Islet of Langerhans (tissue), 1 donor: ENCODE results near the gene CDON.

Experiments
- FAIRE-seq: peaks from one replicate; lab custom pipeline; 2011; peaks lifted over from hg19 to GRCh38; lab: Jason Lieb, UNC

Gene CDON

DNA sequence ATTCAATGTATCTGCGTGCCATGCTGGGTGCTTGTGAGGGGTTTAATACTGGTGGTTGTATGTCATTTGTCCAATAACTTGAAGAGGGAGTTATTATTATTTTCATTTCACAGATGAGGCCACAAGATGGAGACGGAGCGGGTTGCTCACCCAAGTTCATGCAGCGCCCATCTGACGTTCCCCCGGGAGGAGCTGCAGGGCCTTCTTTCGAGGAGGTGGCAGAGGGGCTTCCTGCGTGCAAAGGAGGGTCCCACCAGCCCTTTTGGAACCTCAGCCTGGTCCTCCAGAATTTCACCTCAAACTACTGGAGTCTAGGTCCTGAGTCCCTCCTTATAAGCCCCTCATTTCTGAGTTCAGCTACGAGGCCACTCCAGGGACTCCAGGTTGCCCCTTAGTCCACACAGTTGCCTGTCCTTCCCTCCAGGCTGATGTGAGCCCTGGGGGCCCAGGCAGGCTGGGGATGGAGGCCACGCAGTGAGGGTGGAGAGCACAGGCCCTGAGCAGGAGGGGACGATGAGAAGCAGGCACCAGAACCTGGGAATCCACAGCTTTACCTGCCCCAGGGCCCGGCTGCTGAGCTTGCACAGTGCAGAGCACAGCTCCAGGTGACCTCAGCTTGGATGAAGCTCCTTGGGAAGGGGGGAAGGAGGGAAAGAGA lies 119.8 kb downstream of the CDON start:
- no peak for FAIRE-seq

DNA sequence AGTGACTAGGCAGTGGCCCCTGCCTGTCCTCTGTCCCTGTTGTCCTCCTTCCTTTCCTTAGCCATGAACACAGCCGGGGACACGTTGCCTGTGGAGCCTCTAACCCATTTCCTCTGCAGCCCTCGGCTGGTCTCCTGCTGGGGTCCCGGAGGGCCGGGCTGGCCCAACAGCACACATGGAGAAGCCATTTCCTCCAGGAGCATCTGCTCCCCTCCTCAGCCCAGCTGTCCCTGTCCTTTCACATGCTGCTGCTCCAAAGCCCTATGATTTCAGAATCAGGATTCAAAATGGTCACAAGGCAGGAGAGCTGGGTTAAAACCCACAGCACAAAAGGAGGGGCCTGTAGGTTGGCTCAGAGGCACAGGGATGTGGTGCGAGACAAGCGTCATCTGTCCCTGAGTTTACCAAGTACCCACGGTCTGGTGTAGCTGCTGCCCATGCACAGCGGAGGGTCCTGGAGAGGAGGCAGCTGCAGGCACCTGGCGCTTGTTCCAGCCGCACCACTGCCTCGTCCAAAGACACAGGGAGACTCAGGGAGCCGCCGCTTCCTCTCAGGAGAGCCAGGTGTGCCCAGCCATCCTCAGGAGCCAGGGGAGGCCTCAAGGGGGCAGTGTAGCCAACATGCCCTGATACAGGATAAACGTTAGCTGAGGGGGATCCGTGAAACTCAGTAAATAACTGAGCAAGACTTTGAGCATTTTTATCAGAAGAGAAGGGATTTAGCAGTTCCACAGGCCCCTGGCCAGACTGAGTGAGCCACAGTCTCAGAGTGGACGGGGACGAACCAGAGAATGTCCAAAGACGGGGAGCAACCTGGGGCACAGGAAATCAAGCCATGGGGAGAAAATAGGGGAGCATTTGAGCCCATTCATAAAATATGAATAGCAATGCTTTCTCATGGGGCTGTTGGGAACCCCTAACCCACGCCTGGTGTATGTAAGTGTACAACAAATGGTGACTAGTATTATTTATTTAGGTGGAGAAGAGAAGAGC lies 120.8 kb downstream of the CDON start:
- FAIRE-seq: no peak

DNA sequence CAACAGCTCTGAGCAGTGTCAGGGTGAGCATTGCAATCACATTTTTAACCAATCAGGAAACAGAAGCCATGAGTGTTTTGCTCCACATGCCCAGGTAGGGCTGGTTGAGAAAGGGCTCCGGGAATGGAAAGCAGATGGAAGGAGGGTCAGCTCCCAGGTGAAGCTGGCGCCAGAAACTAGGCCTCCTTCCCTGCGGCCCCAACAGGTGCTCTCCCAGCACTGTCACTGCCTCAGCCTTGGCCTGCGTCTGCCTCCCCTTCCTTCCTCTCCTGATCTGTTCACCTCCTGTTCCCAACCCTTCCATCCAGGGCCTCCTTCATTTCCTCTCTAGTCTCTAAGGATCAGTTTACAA lies 121.4 kb downstream of the CDON start:
- FAIRE-seq: no peak

DNA sequence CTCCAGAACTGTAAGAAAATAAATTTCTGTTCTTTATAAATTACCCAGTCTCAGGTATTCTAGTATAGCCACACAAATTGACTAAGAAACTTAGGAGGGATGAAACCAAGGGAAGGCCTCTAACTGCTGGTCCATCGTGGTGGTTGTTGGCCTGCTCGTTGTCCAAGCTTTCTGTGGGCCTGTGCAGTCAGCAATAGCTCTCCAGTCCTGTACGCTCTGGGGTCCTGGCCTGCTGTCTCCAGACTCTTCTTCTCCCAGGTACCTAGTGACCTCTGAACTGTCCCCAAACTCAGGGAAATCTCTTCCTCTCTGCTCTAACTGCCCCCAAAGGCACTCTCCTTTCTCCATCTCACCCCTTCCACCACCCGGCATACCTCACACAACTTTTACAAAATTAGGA lies 122.5 kb downstream of the CDON start:
- no peak for FAIRE-seq

DNA sequence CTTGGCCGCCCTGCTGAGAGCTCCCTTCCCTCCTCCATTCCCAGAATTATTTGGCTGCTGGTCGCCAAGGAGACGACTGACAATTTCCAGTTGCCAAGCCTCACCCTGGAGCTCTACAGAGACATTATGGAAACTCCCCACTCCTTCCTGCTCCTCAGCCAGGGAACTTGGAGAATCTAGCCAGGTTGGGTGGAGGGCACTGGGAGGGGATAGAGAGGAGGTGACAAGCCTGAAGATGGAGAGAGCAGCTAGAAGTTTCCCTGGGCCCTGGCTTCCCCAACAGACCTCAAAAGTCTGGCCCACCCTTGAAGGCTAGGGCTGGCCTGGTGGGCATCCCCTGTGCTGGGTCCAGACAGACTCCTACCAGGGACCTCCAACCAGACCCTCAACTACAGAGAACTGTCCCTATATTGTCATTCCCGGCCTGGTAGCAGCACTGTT lies 123.6 kb downstream of the CDON start:
- no peak for FAIRE-seq

DNA sequence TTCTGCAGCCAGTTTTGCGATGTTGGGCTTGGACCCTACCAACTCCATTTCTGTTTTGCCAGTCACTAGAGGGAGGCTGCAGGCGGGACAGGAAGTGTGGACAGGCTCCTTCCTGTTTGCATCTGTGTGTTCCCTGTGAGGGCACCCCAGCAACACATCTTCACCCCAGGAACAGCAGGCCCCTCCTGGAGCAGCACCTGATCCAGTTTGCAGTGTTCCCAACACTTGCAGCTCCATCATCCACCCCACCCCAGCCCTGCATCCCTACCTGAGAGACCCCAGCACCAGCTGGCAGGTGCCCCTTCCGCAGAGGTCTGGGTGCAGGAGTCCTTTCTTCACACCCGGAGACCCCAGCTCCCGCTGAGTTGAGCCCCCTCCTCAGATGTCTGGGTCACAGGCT lies 124.2 kb downstream of the CDON start:
- no peak for FAIRE-seq

DNA sequence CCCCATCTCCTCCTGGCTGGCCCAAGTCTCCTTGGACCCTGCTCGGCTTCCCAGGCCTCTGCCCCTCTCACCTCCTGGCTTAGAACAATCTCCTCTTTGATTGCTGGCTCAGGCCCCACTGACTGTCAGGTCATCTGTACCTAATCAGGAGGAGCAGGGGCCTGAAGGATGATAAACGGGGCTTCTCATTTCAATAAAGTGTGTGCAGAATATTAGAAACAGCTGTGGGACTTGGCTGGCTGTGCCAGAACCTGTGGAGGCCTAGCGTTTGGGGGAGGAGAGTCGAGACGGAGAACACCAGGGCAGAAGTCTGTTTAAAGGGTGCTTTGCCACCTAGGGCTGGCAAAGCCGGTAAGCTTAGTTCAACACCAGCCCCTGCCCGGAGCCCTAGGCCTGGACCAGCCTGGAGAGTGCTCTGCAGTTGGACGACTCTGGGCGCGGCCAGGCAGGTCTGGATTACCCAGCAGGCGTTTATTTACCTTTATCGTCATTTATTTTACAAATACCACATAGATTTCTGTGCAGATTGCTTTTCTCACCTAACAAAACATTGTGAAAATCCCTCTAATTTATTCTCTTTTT lies 127.0 kb downstream of the CDON start:
- no peak for FAIRE-seq

DNA sequence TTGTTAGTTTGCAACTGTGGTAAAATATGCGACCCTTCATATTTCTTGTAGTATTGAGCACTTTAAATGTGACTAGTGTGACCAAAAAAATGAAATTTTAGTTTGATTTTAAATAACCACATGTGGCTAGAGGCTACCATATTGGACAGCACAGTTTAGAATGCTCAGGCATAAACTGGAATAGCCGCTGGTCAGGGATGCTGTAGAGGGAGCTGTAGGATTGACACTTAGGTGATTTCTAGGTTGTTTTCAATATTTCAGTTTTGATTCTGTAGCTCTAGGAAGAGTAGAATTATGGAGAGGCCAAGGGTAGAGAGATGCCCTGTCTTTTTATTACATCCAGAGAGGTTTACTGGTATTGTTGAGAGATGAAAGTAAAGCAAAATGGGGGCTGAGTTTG lies 127.6 kb downstream of the CDON start:
- FAIRE-seq: no peak

DNA sequence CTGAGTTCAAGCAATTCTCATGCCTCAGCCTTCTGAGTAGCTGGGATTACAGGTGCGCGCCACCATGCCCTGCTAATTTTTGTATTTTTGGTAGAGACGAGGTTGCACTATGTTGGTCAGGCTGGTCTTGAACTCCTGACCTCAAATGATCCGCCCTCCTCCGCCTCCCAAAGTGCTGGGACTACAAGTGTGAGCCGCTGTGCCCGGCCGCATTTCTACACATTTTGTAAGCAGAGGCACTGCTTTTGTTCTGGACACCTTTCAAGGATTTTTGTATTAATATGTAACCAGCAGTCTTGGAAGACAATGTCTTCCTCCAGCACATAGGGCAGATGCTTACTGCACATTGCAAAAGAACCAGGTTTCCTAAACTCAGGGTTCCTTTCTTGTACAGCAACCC lies 128.2 kb downstream of the CDON start:
- no peak for FAIRE-seq

DNA sequence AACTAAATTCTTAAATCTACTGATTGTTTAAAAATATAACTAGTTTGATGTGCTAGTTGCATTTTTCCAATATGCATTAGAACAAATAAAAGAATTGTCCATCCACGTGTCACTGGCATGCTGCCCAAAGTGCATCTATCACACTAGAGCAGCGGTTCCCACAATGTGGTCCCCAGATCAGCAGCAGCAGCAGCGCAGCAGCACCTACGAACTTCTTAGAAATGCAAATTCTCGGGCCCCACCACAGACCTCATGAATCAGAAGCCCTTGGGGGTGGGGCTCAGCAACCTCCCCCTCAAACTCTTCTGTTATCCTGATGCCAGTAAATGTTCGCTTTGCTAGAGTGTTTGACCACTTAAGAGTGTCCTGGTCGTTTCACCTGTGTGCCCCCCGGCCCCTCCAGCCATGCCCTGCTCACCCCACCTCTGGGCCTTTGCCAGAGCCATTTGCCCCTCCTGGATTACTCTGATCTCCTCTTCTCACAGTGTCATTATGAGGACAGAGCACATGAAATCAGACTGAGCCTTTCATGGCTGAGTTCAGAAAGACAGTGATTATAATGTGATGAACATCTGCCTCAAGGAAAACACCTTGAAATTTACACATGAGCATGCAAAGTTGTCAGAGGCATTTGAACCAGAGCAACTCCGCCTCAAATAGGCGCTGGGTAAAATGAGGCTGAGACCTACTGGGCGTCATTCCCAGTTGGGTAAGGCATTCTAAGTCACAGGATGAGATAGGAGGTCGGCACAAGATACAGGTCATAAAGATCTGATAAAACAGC lies 129.4 kb downstream of the CDON start:
- no peak for FAIRE-seq

DNA sequence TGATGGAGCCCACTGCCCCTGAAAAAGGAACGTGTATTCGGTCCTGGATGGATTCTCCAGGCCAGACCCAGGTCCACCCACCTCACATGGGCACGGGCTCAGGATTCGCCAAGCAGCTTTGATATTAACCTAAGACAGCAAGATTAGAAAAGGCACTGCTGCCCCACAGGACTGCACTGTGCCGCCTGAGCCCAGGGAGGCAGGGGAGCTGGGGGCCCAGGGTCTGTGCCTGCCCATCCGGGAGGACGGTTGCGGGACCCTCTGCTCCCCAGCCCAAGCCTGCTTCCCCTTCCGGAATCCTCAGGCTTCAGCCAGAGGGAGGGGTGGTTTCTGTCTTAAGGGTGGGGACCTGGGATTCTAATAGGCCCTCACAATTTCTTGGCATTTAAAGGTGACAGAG lies 130.4 kb downstream of the CDON start:
- no peak for FAIRE-seq

DNA sequence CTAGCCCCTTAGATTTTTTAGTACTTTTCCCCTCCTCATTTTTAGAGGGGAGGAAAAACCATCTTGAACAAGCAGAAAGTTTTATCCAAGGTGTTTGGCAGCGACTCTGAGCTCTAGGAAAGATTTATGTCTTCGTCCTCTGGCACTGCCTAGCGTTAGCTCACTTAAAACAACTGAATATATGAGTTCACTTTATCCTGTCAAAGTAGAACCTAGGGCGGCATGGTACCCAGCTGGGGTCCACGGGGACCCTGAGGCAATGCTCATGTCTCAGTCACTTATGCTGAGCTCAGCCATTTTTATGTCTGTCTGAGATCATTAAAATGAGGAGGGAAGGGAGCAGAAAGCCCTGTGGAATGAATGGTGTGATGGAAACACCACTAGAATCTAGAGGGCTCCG lies 131.0 kb downstream of the CDON start:
- FAIRE-seq: no peak

DNA sequence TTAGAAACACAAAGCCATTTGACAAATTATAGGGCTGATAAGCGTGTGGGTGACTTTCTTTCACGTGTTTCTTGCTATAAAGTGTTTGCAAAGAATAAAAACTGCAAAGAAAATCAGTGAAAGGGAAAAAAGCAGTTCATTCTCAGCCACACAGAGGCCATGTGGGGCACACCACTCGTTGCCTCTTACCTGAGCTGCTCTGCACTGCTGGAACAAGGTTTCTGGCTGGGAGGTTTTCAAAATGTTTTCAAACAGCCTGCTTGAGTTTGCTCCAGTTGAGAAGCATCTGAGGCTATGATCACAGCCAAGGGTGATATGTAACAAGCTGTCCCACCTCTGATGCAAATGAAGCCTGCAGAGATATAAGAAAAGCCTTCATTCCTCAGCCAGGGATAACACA lies 131.6 kb downstream of the CDON start:
- no peak for FAIRE-seq

DNA sequence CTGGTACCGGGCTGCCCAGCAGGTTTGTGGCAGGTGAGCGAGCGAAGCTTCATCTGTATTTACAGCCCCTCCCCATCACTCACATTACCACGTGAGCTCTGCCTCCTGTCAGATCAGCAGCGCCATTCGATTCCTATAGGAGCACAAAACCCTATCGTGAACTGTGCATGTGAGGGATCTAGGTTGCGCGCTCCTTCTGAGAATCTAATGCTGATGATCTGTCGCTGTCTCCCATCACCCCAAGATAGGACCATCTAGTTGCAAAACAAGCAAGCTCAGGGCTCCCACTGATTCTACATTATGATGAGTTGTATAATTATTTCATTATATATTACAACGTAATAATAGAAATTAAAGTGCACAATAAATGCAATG lies 132.6 kb downstream of the CDON start:
- FAIRE-seq: no peak

DNA sequence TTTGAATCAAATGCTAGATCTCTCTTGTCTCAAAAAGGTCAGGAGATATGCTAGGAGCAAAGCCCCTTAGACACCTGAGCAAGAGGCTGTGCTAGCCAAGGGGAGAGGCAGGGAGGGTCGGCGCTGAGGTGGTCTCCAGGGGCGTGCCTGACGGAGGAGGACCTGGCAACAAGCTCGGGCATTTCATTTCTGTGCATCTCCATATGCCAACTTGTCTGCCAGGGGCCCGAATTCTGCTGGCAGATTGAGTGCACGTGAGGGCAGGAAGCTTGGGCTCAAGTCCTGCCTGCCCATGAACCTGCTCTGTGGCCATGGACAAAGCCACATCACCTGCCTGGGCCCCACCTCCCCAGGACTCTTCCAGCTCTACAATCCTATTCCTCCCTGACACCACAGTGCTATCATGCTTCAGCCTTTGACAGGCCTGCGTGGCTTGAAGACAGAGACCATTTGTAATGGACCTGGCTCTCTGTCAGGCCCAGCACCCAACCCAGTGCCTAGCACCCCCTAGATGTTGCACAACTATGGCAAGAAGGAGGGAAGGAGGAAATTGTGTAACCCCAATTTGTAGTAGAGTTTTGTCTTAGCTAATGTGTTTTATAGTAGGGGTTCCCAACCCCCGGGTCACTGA lies 133.1 kb downstream of the CDON start:
- no peak for FAIRE-seq

DNA sequence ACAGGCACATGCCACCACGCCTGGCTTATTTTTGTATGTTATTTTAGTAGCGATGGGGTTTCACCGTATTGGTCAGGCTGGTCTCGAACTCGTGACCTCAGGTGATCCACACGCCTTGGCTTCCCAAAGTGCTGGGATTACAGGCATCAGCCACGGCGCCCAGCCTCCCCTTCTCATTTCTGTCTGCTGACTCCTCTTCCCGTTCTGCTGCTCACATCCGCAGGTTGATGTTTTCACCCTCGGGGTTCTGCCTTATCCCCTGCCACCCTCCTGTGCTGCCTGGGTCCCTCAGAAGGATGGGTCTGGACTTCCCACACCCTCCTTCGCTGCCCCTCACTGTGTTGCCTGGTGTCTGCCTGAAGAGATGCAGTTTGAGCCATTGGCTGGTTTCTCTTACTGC lies 136.0 kb downstream of the CDON start:
- FAIRE-seq: no peak

DNA sequence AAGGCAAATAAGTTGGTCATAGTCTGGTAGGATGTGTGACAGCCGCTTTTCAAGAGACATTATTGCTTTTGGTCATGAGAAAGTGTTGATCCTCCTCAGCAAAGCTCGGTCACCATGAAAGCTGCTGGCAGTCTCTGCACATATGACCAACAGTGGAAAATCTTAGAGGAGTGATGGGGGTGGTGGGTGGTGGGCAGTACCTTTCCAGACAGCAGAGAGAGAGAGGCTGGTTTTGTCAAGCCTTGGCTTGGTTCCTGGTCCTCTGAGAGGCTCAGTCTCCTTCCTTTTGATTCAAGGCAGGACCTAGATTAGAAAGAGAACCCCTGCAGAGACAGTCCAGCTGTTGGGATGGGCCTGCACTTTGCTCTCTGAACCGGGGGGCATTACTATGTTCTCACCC lies 136.9 kb downstream of the CDON start:
- FAIRE-seq: no peak

DNA sequence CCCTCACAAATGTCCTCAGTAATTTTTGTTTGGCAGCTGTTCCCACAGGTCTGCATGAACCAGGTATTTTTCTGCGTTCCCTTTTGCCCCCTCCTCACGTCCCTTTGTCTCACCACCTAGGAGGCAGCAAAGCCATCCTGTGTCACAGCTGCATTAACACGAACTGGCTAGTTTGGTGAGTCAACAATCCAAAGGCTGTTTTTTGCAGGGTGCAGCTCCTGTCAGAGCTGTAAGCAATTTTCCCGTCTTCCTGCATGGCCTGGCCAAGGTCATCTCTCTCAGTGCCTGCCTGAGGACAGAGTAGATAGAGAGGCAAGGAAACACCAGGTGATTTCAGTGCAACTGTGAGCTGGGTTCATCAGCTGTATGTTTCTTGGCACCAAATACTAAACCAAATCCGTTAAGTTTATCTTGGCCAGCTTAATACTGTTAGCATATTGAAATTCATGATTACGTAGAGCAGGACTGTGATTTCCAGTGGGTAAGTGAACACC lies 137.4 kb downstream of the CDON start:
- no peak for FAIRE-seq

DNA sequence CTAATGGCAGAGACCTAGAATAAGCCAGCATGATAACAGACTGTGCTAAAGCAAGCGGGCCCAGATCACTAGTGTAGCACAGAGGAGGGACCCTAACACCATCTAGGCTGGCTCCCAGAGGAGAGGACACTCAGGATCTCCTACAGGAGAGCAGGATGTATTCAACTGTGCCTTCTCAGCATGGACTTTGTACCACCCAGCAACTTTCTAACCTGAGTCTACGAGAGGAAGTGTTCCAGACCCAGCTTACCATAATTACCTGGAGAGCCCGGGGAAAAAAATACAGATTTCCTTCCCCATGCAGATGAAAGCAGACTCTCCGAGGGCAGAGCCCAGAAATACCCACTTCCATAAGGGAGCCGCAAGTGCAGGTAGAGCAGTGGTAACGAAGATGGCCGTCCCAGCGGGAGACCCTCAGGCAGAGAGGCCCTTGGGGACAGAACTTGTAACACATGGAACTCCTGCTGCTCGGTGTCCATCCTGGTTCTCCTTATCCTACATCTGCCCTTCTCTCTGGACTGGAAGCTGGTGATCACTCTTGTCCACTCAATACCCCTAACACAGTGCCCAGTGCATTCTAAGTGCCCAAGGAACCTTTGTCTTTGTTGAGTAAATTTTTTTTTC lies 138.2 kb downstream of the CDON start:
- FAIRE-seq: no peak

DNA sequence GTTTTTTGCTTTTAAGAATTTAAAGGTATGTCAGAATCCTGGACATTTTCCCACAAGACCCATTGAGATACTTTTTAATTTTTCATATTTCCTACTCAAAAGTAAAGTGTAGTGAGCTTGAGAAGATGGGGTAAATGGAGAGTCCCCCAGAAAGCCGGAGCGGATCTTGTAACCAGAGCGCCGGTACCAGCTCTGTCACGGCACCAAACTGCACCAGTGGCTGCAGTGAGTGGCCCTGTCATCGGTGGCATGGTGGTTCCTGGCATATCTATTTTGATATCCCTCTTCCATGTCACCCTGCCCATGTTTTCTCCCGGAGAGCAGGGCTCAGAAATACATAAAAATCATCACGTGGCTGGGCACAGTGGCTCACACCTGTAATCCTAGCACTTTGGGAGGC lies 139.0 kb downstream of the CDON start:
- FAIRE-seq: no peak

DNA sequence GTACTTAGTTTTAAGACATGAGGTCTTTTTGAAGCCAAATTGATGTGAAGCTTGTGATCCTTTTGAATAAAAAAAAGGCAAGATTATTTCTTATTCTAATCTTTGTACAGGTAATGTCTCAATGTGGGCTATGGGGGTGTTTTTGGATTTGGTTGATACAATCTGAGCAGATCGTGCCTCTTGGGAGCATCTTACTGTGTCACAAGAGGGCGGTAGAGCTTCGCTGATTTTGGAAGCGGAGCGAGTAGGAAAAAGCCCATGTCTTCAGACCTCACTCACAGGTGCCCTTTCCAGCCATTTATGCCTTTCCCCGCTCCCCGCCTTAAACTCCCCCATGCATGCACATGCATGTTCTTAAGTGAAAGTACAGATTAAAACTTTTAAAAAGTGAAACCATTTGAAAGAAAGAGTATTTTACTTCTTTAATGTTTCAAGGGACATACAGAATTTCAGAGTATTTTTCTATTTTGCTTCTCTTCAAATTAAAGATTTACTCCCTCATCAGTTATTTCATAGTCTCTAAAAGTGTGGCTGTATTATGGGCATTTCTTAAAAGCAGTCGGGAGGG lies 139.6 kb downstream of the CDON start:
- peak; percentile 80 for FAIRE-seq
